Hepatic stellate cell (primary cell): Measurements from ENCODE around the gene CFTR.

ENCODE experiments used
- DNase-seq: peaks from one replicate; pipeline ENCODE4 v3.0.0; 2011; ENCODE audit warnings: low spot score

Gene CFTR

GRCh38 chr7:117652943-117653680 is 173.3 kb downstream of the CFTR start:
- no peak for DNase-seq

- DNase-seq, result no peak
Measured at GRCh38 chr7:117654780-117655179, 175.0 kb downstream of the CFTR start.

- DNase-seq, result no peak
Measured at GRCh38 chr7:117656806-117657205, 177.0 kb downstream of the CFTR start.

- DNase-seq, result no peak
Measured at GRCh38 chr7:117659531-117660011, 179.7 kb downstream of the CFTR start.

GRCh38 chr7:117661328-117661727 is 181.5 kb downstream of the CFTR start:
- DNase-seq, result no peak

- no peak for DNase-seq
Measured at GRCh38 chr7:117664047-117664446, 184.2 kb downstream of the CFTR start.

GRCh38 chr7:117665368-117665767 is 185.5 kb downstream of the CFTR start:
- no peak for DNase-seq

- peak; percentile 14 for DNase-seq
Measured at GRCh38 chr7:117666031-117666430, 186.2 kb downstream of the CFTR start.

- DNase-seq, result no peak
Measured at GRCh38 chr7:117666689-117667088, 186.9 kb downstream of the CFTR start.

GRCh38 chr7:117667456-117667855 is 187.6 kb downstream of the CFTR start:
- DNase-seq, result no peak

GRCh38 chr7:117669818-117670217 is 190.0 kb downstream of the CFTR start:
- no peak for DNase-seq

GRCh38 chr7:117672453-117672852 is 192.6 kb downstream of the CFTR start:
- no peak for DNase-seq

- DNase-seq, result no peak
Measured at GRCh38 chr7:117673367-117673766, 193.5 kb downstream of the CFTR start.

- DNase-seq, result peak; percentile 12
Measured at GRCh38 chr7:117673839-117674238, 194.0 kb downstream of the CFTR start.

- no peak for DNase-seq
Measured at GRCh38 chr7:117674617-117675016, 194.8 kb downstream of the CFTR start.

- no peak for DNase-seq
Measured at GRCh38 chr7:117675497-117676435, 195.9 kb downstream of the CFTR start.

- DNase-seq, result no peak
Measured at GRCh38 chr7:117679120-117679519, 199.3 kb downstream of the CFTR start.

GRCh38 chr7:117682681-117683385 is 203.0 kb downstream of the CFTR start:
- DNase-seq, result no peak

- DNase-seq, result no peak
Measured at GRCh38 chr7:117683430-117684175, 203.8 kb downstream of the CFTR start.

- no peak for DNase-seq
Measured at GRCh38 chr7:117685795-117686194, 206.0 kb downstream of the CFTR start.

- DNase-seq, result no peak
Measured at GRCh38 chr7:117686311-117686935, 206.6 kb downstream of the CFTR start.
